ENCODE data around the gene P2RY11.

P2RY11 gene

DNA sequence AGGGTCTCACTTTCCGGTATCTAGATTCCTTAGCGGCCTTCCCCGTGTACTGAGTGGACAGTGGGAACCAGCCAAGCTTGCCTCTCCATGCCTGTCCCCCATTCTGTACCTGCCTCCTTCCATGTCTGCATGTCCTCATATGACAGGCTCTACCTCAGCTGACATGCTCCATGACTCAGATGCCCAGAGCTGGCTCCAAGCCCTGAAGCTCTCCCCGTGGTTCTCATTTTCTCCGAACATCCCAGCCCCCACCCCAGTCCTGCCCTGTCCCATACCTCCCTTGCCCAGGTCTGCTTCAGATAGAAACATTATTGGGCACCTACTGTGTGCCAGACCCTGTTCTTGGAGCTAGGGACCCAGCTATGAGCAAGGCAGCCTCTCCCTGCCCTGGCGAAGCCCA is 42.4 kb upstream of the P2RY11 start:
- Histone ChIP-seq H3K4me3 (ENCODE audit: low read length) (no peak overlapping the region), H3K4me2 (ENCODE audit: low read depth, low read length) (no peak overlapping the region), H4K20me1 (ENCODE audit: insufficient read depth, low read length) (no peaks in the 10 kb centered on the region), H2AFZ (ENCODE audit: low read length) (no peak overlapping the region), H3K9ac (ENCODE audit: low read length) (no peak overlapping the region), H3K79me2 (ENCODE audit: low read length) (no peaks in the 10 kb centered on the region), H3K27ac (ENCODE audit: low read length) (no peak overlapping the region), H3F3A (ENCODE audit: insufficient read depth, low read length) (no peaks in the 10 kb centered on the region), H3K9me2 (replicated peaks; ENCODE audit: insufficient read depth, low read length) (no peaks in the 10 kb centered on the region), H3K4me1 (ENCODE audit: low read length) (no peaks in the 10 kb centered on the region), H3K9me3 (replicated peaks; ENCODE audit: insufficient read depth, low read length) (no peaks in the 10 kb centered on the region), H3K27me3 (replicated peaks; ENCODE audit: insufficient read depth, low read length) (peaks cover 81% of the 10 kb centered on the region), H3K36me3 (replicated peaks; ENCODE audit: insufficient read depth, low read length) (no peaks in the 10 kb centered on the region)
- TF ChIP-seq EZH2 (optimal IDR thresholded peaks at IDR 0.05; ENCODE audit: low read depth, low read length) (no peak), EZH2phosphoT487 (IDR thresholded peaks at IDR 0.05; ENCODE audit: low read length) (no peak)
- TF ChIP-seq, protein P1, sequence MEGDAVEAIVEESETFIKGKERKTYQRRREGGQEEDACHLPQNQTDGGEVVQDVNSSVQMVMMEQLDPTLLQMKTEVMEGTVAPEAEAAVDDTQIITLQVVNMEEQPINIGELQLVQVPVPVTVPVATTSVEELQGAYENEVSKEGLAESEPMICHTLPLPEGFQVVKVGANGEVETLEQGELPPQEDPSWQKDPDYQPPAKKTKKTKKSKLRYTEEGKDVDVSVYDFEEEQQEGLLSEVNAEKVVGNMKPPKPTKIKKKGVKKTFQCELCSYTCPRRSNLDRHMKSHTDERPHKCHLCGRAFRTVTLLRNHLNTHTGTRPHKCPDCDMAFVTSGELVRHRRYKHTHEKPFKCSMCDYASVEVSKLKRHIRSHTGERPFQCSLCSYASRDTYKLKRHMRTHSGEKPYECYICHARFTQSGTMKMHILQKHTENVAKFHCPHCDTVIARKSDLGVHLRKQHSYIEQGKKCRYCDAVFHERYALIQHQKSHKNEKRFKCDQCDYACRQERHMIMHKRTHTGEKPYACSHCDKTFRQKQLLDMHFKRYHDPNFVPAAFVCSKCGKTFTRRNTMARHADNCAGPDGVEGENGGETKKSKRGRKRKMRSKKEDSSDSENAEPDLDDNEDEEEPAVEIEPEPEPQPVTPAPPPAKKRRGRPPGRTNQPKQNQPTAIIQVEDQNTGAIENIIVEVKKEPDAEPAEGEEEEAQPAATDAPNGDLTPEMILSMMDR (IDR thresholded peaks at IDR 0.05; ENCODE audit: low read length), result no peak
- no peak for DNase-seq

DNA sequence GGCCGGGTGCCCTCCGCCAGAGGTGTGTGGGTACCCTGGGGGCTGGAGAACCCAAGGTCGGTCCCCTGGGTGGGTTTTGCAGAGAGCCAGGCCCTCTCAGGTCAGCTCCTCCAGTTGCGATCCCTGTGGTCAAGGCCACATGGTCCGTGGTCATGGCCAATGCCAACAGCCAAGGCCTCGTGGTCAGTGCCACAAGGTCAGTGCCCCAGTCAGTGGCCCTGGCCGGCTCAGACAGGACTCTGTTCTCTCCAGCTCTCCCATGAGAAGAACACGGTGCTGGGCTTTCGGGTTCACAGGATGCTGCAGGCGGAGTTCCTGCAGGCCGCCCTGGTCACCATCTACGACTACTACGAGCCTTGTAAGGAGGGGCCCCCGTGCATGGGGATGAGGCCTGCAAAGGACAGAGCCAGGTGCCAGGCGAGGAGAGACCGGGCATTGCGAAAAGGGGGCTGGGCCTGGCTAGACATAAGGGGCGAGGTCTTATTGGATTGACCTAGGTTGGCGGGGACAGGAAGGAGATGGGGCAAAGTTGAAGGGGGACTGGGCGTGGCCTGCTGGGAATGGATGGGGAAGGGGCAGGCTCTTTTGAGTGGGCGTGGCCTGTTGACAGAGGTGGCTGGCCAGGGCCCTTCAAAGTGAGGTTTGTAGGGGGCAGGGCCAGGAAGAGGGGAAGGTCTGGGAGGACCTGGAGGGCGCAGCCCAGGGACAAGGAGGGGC is 40.6 kb upstream of the P2RY11 start:
- H3K4me2 ChIP-seq (ENCODE audit: low read depth, low read length), result no peak overlapping the region
- peaks cover 69% of the 10 kb centered on the region for H3K27me3 ChIP-seq (replicated peaks; ENCODE audit: insufficient read depth, low read length)
- TF ChIP-seq EZH2phosphoT487 (IDR thresholded peaks at IDR 0.05; ENCODE audit: low read length), result no peak
- TF ChIP-seq, protein P1 (IDR thresholded peaks at IDR 0.05; ENCODE audit: low read length), result no peak
- TF ChIP-seq EZH2 (optimal IDR thresholded peaks at IDR 0.05; ENCODE audit: low read depth, low read length), result no peak
- no peaks in the 10 kb centered on the region for H3K9me2 ChIP-seq (replicated peaks; ENCODE audit: insufficient read depth, low read length)
- H3K36me3 ChIP-seq (replicated peaks; ENCODE audit: insufficient read depth, low read length), result no peaks in the 10 kb centered on the region
- no peaks in the 10 kb centered on the region for H3K9me3 ChIP-seq (replicated peaks; ENCODE audit: insufficient read depth, low read length)
- no peak overlapping the region for H2AFZ ChIP-seq (ENCODE audit: low read length)
- H3K4me1 ChIP-seq (ENCODE audit: low read length), result no peaks in the 10 kb centered on the region
- H3K4me3 ChIP-seq (ENCODE audit: low read length), result no peak overlapping the region
- no peaks in the 10 kb centered on the region for H4K20me1 ChIP-seq (ENCODE audit: insufficient read depth, low read length)
- H3F3A ChIP-seq (ENCODE audit: insufficient read depth, low read length), result no peaks in the 10 kb centered on the region
- no peak overlapping the region for H3K27ac ChIP-seq (ENCODE audit: low read length)
- H3K9ac ChIP-seq (ENCODE audit: low read length), result no peak overlapping the region
- no peak for DNase-seq
- H3K79me2 ChIP-seq (ENCODE audit: low read length), result no peaks in the 10 kb centered on the region

DNA sequence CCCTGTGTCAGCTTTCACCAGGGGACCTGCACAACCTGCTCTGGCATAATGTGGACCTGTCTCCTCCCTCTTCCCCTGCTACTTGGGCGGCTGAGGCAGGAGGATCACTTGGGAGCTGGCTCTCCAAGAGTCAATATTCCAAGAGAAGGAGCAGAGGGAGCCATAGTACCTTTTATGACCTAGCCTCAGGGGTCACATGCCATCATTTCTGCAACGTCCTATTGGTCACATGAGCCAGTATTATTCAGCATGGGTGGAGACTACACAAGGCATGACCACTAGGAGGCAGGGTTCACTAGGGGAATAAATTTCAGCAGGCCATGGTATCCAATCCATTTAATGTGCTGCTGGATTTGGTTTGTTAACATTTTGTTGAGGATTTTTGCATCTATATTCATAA is 37.3 kb upstream of the P2RY11 start:
- no peaks in the 10 kb centered on the region for H3K36me3 ChIP-seq (replicated peaks; ENCODE audit: insufficient read depth, low read length)
- H3K4me1 ChIP-seq (ENCODE audit: low read length), result no peaks in the 10 kb centered on the region
- H4K20me1 ChIP-seq (ENCODE audit: insufficient read depth, low read length), result no peaks in the 10 kb centered on the region
- H3K27me3 ChIP-seq (replicated peaks; ENCODE audit: insufficient read depth, low read length), result peaks cover 72% of the 10 kb centered on the region
- no peak for TF ChIP-seq EZH2 (optimal IDR thresholded peaks at IDR 0.05; ENCODE audit: low read depth, low read length)
- TF ChIP-seq, protein P1 (IDR thresholded peaks at IDR 0.05; ENCODE audit: low read length), result peak; percentile 42
- no peaks in the 10 kb centered on the region for H3K9me2 ChIP-seq (replicated peaks; ENCODE audit: insufficient read depth, low read length)
- H3K9ac ChIP-seq (ENCODE audit: low read length), result no peak overlapping the region
- H2AFZ ChIP-seq (ENCODE audit: low read length), result no peak overlapping the region
- H3K27ac ChIP-seq (ENCODE audit: low read length), result no peak overlapping the region
- DNase-seq, result no peak
- H3F3A ChIP-seq (ENCODE audit: insufficient read depth, low read length), result no peaks in the 10 kb centered on the region
- H3K4me3 ChIP-seq (ENCODE audit: low read length), result no peak overlapping the region
- no peaks in the 10 kb centered on the region for H3K79me2 ChIP-seq (ENCODE audit: low read length)
- no peak overlapping the region for H3K4me2 ChIP-seq (ENCODE audit: low read depth, low read length)
- no peaks in the 10 kb centered on the region for H3K9me3 ChIP-seq (replicated peaks; ENCODE audit: insufficient read depth, low read length)
